ENCODE data around the gene CDRT4. TPM values are rescaled to one million over a fixed set of nuclear protein-coding genes. Genes with fewer than 3 reads are reported as not detected.

Gene CDRT4
- total RNA-seq, 1 donor from 2014 or later = 1.4 TPM

GRCh38 chr17:15512071-15512709 lies 44.8 kb upstream of the CDRT4 start:
- Histone ChIP-seq H3K9me3 (replicated peaks) (no peaks in the 10 kb centered on the region), H3K36me3 (peaks cover 13% of the 10 kb centered on the region), H3K4me1 (peaks cover 37% of the 10 kb centered on the region), H3K27ac (replicated peaks) (no peak overlapping the region), H3K4me3 (no peak overlapping the region), H3K27me3 (ENCODE audit: low read depth) (no peaks in the 10 kb centered on the region)
- DNase-seq = no peak
- TF ChIP-seq CTCF (IDR thresholded peaks at IDR 0.05; ENCODE audit: borderline replicate concordance) = no peak
- intact Hi-C loops (cut with micrococcal nuclease) = no loop called here

DNA sequence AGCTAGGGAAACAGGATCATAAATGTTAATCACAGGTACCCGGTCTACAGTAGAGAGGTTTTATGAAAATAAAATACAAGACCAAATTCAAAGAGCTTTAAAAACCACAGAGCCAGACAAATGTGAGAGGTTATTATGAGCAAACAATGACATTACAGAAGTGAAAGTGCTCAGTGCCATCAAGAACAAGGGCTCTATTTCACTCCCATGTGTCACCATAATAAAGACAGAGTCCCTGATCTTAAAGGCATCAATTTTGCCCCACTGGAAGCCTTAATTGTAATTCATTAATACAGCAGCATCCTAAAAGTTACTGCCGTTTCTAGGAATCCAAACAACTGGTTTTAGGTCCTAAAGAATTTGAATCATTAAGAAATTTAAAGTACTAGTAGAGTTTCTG lies 43.7 kb upstream of the CDRT4 start:
- TF ChIP-seq CTCF (IDR thresholded peaks at IDR 0.05; ENCODE audit: borderline replicate concordance) = no peak
- DNase-seq = no peak
- Histone ChIP-seq H3K4me1 (peaks cover 37% of the 10 kb centered on the region), H3K9me3 (replicated peaks) (no peaks in the 10 kb centered on the region), H3K4me3 (no peak overlapping the region), H3K27ac (replicated peaks) (no peak overlapping the region), H3K36me3 (peaks cover 15% of the 10 kb centered on the region), H3K27me3 (ENCODE audit: low read depth) (no peaks in the 10 kb centered on the region)
- intact Hi-C loops (cut with micrococcal nuclease) = no loop called here

- H3K27me3 ChIP-seq (ENCODE audit: low read depth) = no peaks in the 10 kb centered on the region
- H3K4me3 ChIP-seq = no peak overlapping the region
- intact Hi-C loops (cut with micrococcal nuclease) = no loop called here
- DNase-seq = no peak
- H3K9me3 ChIP-seq (replicated peaks) = no peaks in the 10 kb centered on the region
- peaks cover 37% of the 10 kb centered on the region for H3K4me1 ChIP-seq
- no peak overlapping the region for H3K27ac ChIP-seq (replicated peaks)
- TF ChIP-seq CTCF (IDR thresholded peaks at IDR 0.05; ENCODE audit: borderline replicate concordance) = no peak
- peaks cover 7% of the 10 kb centered on the region for H3K36me3 ChIP-seq
Measured at GRCh38 chr17:15510361-15510760, 42.9 kb upstream of the CDRT4 start.

DNA sequence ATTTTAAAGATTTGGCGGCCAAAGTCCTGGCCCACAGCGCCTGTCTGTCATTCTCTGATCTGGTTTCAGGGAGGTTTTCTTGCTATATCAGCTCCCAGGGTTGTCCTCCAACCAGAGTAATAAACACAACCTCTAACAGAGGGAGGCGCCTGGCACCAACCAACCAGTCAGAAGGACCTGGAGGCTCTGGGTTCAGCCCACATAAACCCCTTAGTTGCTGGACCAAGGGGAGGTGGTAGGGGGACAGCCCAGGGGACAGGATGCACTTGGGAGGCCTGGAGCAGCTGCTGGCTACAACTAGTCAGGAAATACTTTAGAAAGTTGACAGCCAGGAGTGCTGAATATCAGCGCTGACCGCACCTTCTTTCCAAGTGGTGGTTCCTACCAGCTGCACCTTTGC lies 41.7 kb upstream of the CDRT4 start:
- Histone ChIP-seq H3K9me3 (replicated peaks) (no peaks in the 10 kb centered on the region), H3K36me3 (peaks cover 6% of the 10 kb centered on the region), H3K27me3 (ENCODE audit: low read depth) (no peaks in the 10 kb centered on the region), H3K27ac (replicated peaks) (peak overlapping the region; percentile 16), H3K4me3 (no peak overlapping the region), H3K4me1 (peaks cover 37% of the 10 kb centered on the region)
- TF ChIP-seq CTCF (IDR thresholded peaks at IDR 0.05; ENCODE audit: borderline replicate concordance) = no peak
- intact Hi-C loops (cut with micrococcal nuclease) = no loop called here
- DNase-seq = no peak

DNA sequence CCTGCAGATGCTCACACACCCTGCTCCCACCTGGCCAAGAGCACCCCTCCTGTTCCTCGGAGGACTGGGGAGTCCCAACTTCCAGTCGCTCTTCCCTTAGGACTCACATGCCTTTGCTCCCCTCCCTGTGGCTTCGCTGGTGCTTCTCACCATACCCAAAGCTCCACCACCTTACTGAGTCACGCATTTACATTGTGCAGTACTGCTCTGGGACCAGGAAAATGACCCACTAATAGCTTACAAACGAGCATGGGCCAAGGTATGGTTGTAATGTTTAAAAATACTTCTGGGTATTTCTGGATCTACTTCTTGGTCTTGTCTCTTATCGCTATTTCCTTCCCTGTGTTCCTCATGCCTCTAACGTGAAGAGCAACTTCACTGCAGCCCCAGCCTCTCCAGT lies 41.0 kb upstream of the CDRT4 start:
- TF ChIP-seq CTCF (IDR thresholded peaks at IDR 0.05; ENCODE audit: borderline replicate concordance) = no peak
- no peaks in the 10 kb centered on the region for H3K27me3 ChIP-seq (ENCODE audit: low read depth)
- intact Hi-C loops (cut with micrococcal nuclease) = no loop called here
- peak overlapping the region; percentile 16 for H3K27ac ChIP-seq (replicated peaks)
- no peak for DNase-seq
- peaks cover 31% of the 10 kb centered on the region for H3K4me1 ChIP-seq
- H3K4me3 ChIP-seq = no peak overlapping the region
- H3K9me3 ChIP-seq (replicated peaks) = no peaks in the 10 kb centered on the region
- peaks cover 6% of the 10 kb centered on the region for H3K36me3 ChIP-seq
